Measurements from ENCODE around the gene DHRSX. TPM values are rescaled to one million over a fixed set of nuclear protein-coding genes. Genes with fewer than 3 reads are reported as not detected.

The DHRSX gene, protein sequence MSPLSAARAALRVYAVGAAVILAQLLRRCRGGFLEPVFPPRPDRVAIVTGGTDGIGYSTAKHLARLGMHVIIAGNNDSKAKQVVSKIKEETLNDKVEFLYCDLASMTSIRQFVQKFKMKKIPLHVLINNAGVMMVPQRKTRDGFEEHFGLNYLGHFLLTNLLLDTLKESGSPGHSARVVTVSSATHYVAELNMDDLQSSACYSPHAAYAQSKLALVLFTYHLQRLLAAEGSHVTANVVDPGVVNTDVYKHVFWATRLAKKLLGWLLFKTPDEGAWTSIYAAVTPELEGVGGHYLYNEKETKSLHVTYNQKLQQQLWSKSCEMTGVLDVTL
- 20.9 and 24.2 TPM in 2 replicates for total RNA-seq

DNA sequence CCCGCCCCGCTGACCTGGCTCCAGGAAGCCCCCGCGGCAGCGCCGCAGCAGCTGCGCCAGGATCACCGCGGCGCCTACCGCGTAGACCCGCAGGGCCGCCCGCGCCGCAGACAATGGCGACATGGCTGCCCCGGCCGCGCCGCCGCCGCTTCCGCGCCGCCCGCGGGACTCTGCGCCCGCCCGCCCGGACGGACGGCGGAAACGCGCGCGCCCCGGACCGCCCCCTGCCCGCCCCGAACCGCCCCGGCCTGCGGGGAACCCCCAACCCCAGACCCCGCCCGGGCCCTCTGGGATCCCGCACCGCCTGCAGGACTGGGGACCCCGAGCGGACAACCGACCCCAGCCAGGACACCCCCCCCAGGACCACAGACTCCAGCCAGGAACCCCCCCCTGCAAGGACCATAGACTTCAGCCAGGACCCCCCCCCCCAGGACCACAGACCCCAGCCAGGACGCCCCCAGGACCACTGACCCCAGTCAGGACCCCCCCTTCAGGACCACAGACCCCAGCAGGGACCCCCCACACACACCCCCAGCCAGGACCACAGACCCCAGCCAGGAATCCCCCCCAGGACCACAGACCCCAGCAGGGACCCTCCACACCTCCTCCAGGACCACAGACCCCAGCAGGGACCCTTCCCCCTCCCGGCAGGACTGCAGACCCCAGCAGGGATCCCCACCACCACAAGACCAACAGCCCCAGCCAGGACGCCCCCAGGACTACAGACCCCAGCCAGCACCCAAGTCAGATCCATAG is at the start of gene DHRSX, which contains the start of gene ZBED1:
DHRSX (minus strand) TSS at position 174 of the 756 bp plus-strand sequence; CDS start at position 123, 51 bp downstream.
ZBED1 (minus strand) TSS at position 174 of the 756 bp plus-strand sequence. CDS start 10,257 bp downstream, outside the sequence.

Other genes with a start within 250 kb of the DHRSX start
- 26.3 and 27.5 TPM in 2 replicates for gene ZBED1, start within 50 bp of the DHRSX start, total RNA-seq
- 216 and 327 TPM in 2 replicates for gene CD99, start 190.3 kb upstream of the DHRSX start, total RNA-seq

All from aortic smooth muscle cell (primary cell).